Right lobe of liver (tissue), 4 donors: Measurements from ENCODE around the gene PRR7.

ENCODE experiments used
- CTCF ChIP-seq, 4 donors: fragments of 200-600 bp in 3 of 4; fragments of 450-650 bp in 1 of 4; IDR thresholded peaks; one replicate each; pipeline versions ENCODE4 v1.5.1 to v1.8.0; 2016 to 2022; ENCODE audit warnings: antibody characterized with exemption in 4 of 4, mild to moderate bottlenecking in 2 of 4
- POLR2A ChIP-seq: fragments of 450-650 bp; IDR thresholded peaks from one replicate; pipeline ENCODE4 v1.6.1; 2017; ENCODE audit warnings: antibody characterized with exemption, mild to moderate bottlenecking
- donor health status: DM: no; HTN: no; CAD: no.
- donor health status: DM: no; HTN: no; CAD: no.
- donor health status: DM: no; HTN: yes; CAD: no.

GRCh38 chr5:177448244-177448950 is 1.8 kb downstream of the PRR7 start:
- TF ChIP-seq CTCF (IDR thresholded peaks at IDR 0.05) = no peak
- TF ChIP-seq POLR2A = no peak
